HCT116 (cell line): ENCODE data around the gene CCDC81. TPM values are rescaled to one million over a fixed set of nuclear protein-coding genes. Genes with fewer than 3 reads are reported as not detected.

ENCODE experiments used
- ATAC-seq: fragments of 200-7000 bp; cut with Tn5 transposase; 2 replicates; pipeline ENCODE4 v1.9.1; 2020; ENCODE audit warnings: mild to moderate bottlenecking, moderate library complexity
- BruUV-seq: library from RNA; stranded (reverse); fragments of 400-500 nt; replicated peaks from 2 replicates; lab custom pipeline; 2021; lab: Mats Ljungman, UMichigan
- CTCF ChIA-PET: fragments of 300-600 bp; sonication (Branson Sonifier 250); formaldehyde crosslinking; loops from one replicate; lab custom pipeline; 2021; ENCODE audit warnings: antibody characterized with exemption; lab: Charles Lee
- POLR2A ChIA-PET: fragments of 300-600, 350-600 bp; sonication (Branson Sonifier 250); formaldehyde crosslinking; loops from one replicate; lab custom pipeline; 2021; ENCODE audit warnings: antibody characterized with exemption; lab: Charles Lee
- RAD21 ChIA-PET, 2 experiments: fragments of 300-600 bp; sonication (Branson Sonifier 250); formaldehyde crosslinking; loops; one replicate each; lab custom pipeline; 2023; ENCODE audit warnings: low total read pairs in 2 of 2; ENCODE audit not compliant: uncharacterized antibody in 2 of 2, unreplicated experiment in 2 of 2, low non-redundant PET in 1 of 2; lab: Charles Lee
- DNase-seq: peaks from one replicate; pipeline ENCODE4 v3.0.0-alpha.2; 2010; ENCODE audit warnings: low read depth, low spot score
- H2AFZ ChIP-seq: fragments of 200-600 bp; shearing (Covaris generic), sonication (generic); 2 replicates; pipeline ENCODE4 v1.6.1; 2017; ENCODE audit warnings: low read depth, mixed run types, mixed read lengths, antibody characterized with exemption, low read length; ENCODE audit not compliant: poor library complexity, severe bottlenecking
- H3K27ac ChIP-seq: 2 replicates; pipeline ENCODE4 v1.5.1; 2012; ENCODE audit warnings: low read depth, low read length
- H3K27me3 ChIP-seq: fragments of 200-600 bp; sonication (generic); 2 replicates; pipeline ENCODE4 v1.6.1; 2016; ENCODE audit warnings: mixed run types, low read length, mixed read lengths; ENCODE audit not compliant: insufficient read depth
- H3K36me3 ChIP-seq, 2 experiments: fragments of 200-500 bp in 1 of 2; fragments of 200-600 bp in 1 of 2; sonication (Bioruptor generic) in 1 of 2; sonication (generic) in 1 of 2; 2 replicates each; pipeline versions ENCODE4 v1.5.1 to v1.6.1; 2014 to 2016; ENCODE audit warnings: low read length in 2 of 2, inconsistent platforms in 1 of 2, mixed read lengths in 1 of 2, mixed run types in 1 of 2; ENCODE audit not compliant: insufficient read depth in 2 of 2, control insufficient read depth in 1 of 2
- H3K4me1 ChIP-seq, 2 experiments: fragments of 200-600 bp in 1 of 2; sonication (generic) in 1 of 2; 2 replicates each; pipeline versions ENCODE4 v1.5.1 to v1.6.1; 2012 to 2017; ENCODE audit warnings: low read length in 2 of 2, inconsistent platforms in 1 of 2, mild to moderate bottlenecking in 1 of 2, mixed read lengths in 1 of 2, mixed run types in 1 of 2, moderate library complexity in 1 of 2; ENCODE audit not compliant: insufficient read depth in 2 of 2, control insufficient read depth in 1 of 2
- H3K4me2 ChIP-seq: fragments of 200-600 bp; sonication (generic); 2 replicates; pipeline ENCODE4 v1.6.1; 2017; ENCODE audit warnings: mixed run types, low read length, mixed read lengths
- H3K4me3 ChIP-seq, 2 experiments: fragments of 200-600 bp in 1 of 2; sonication (generic) in 1 of 2; replicated peaks in 1 of 2; 2 replicates each; pipeline ENCODE4 v1.5.1; 2011 to 2016; ENCODE audit warnings: low read length in 2 of 2, control low read depth in 1 of 2, low read depth in 1 of 2, mild to moderate bottlenecking in 1 of 2, mixed read lengths in 1 of 2, mixed run types in 1 of 2
- H3K79me2 ChIP-seq: fragments of 200-600 bp; sonication (generic); 2 replicates; pipeline ENCODE4 v1.6.1; 2017; ENCODE audit warnings: mild to moderate bottlenecking, mixed run types, low read length, moderate library complexity, mixed read lengths; ENCODE audit not compliant: insufficient read depth
- H3K9ac ChIP-seq: fragments of 200-600 bp; sonication (generic); 2 replicates; pipeline ENCODE4 v1.6.1; 2016; ENCODE audit warnings: low read length, mixed read lengths
- H3K9me2 ChIP-seq: fragments of 200-600 bp; sonication (generic), shearing (Covaris generic); 2 replicates; pipeline ENCODE4 v1.6.1; 2017; ENCODE audit warnings: mixed run types, mild to moderate bottlenecking, moderate library complexity; ENCODE audit not compliant: insufficient read depth
- H3K9me3 ChIP-seq, 2 experiments: fragments of 200-500 bp in 1 of 2; fragments of 200-600 bp in 1 of 2; sonication (Bioruptor generic) in 1 of 2; sonication (generic) in 1 of 2; 2 replicates each; pipeline ENCODE4 v1.6.1; 2014 to 2017; ENCODE audit warnings: low read length in 2 of 2, mixed read lengths in 2 of 2, inconsistent platforms in 1 of 2, low read depth in 1 of 2, mild to moderate bottlenecking in 1 of 2, mixed run types in 1 of 2, moderate library complexity in 1 of 2; ENCODE audit not compliant: control insufficient read depth in 1 of 2, insufficient read depth in 1 of 2
- H4K20me1 ChIP-seq: fragments of 200-600 bp; sonication (generic), shearing (Covaris generic); 2 replicates; pipeline ENCODE4 v1.6.1; 2017; ENCODE audit warnings: mixed run types, mild to moderate bottlenecking, moderate library complexity; ENCODE audit not compliant: insufficient read depth
- CBX3 ChIP-seq: IDR thresholded peaks from 2 replicates; pipeline ENCODE4 v1.6.1; 2012; ENCODE audit warnings: low read depth
- CTCF ChIP-seq, 3 experiments: fragments of 200-600 bp in 1 of 3; sonication (generic) in 1 of 3; IDR thresholded peaks in 2 of 3; conservative IDR thresholded peaks in 1 of 3; 2 replicates each; pipeline ENCODE4 v1.5.1; 2012 to 2017; ENCODE audit warnings: low read depth in 2 of 3, low read length in 2 of 3, antibody characterized with exemption in 1 of 3, borderline replicate concordance in 1 of 3, control low read depth in 1 of 3, mild to moderate bottlenecking in 1 of 3, mixed read lengths in 1 of 3, mixed run types in 1 of 3, moderate library complexity in 1 of 3; ENCODE audit not compliant: insufficient read depth in 1 of 3
- FOSL1 ChIP-seq: IDR thresholded peaks from 2 replicates; pipeline ENCODE4 v1.6.1; 2012; ENCODE audit warnings: low read depth
- POLR2A ChIP-seq: IDR thresholded peaks from 2 replicates; pipeline ENCODE4 v1.7.0; 2011; ENCODE audit warnings: borderline replicate concordance; ENCODE audit not compliant: insufficient read depth, insufficient read length; ENCODE audit errors: extremely low read depth
- POLR2AphosphoS5 ChIP-seq: IDR thresholded peaks from 2 replicates; pipeline ENCODE4 v1.6.1; 2011; ENCODE audit warnings: mild to moderate bottlenecking, low read depth, low read length, moderate library complexity
- SP1 ChIP-seq: IDR thresholded peaks from 2 replicates; pipeline ENCODE4 v1.6.1; 2012; ENCODE audit warnings: low read depth
- SRF ChIP-seq: IDR thresholded peaks from 2 replicates; pipeline ENCODE4 v1.6.1; 2012; ENCODE audit warnings: low read depth
- TCF7L2 ChIP-seq: IDR thresholded peaks from 2 replicates; pipeline ENCODE4 v1.7.0; 2011; ENCODE audit warnings: borderline replicate concordance, inconsistent platforms; ENCODE audit not compliant: insufficient read depth, insufficient read length; ENCODE audit errors: extremely low read depth
- YY1 ChIP-seq: IDR thresholded peaks from 2 replicates; pipeline ENCODE4 v1.6.1; 2011; ENCODE audit warnings: low read length, low read depth, moderate library complexity, mild to moderate bottlenecking; ENCODE audit not compliant: insufficient replicate concordance; ENCODE audit errors: extremely low read depth
- intact Hi-C: fragments of 100-400 bp; cut with micrococcal nuclease; formaldehyde crosslinking; loops from 2 replicates; pipeline ENCODE4 v1.10.0; 2022
- total RNA-seq: library from RNA; stranded (reverse); gene quantifications from one replicate; pipeline ENCODE4 v1.2.1, GENCODE V29; 2021; ENCODE audit not compliant: unreplicated experiment

CCDC81 gene
- total RNA-seq, 1 experiment from 2014 or later: 0.69 TPM

- no TSS peak for BruUV-seq
- CTCF ChIA-PET: interaction anchor here (0.9 to 1.1 kb wide), 2 partner anchors 11 to 13 kb away, joined by 4 to 5 read pairs; no protein-coding TSS in a partner anchor
- no peak overlapping the region for H3K9ac ChIP-seq
- no peak overlapping the region for H3K4me2 ChIP-seq
- H2AFZ ChIP-seq: no peak overlapping the region
- RAD21 ChIA-PET: no interaction called here
- H3K79me2 ChIP-seq: no peaks in the 10 kb centered on the region
- POLR2A ChIA-PET: no interaction called here
- ATAC-seq (no peak), DNase-seq (no peak)
- TF ChIP-seq POLR2A: no peak
- no peak for TF ChIP-seq TCF7L2
- no peak for TF ChIP-seq CTCF (IDR thresholded peaks at IDR 0.05 in 2 of 3, conservative IDR thresholded peaks at IDR 0.05 in 1 of 3; ENCODE audit: borderline replicate concordance in 1 of 3, insufficient read depth in 1 of 3, low read depth in 2 of 3, low read length in 2 of 3)
- no peak for TF ChIP-seq CBX3
- TF ChIP-seq POLR2AphosphoS5: no peak
- no peak for TF ChIP-seq SRF
- TF ChIP-seq YY1: no peak
- no peak for TF ChIP-seq SP1
- TF ChIP-seq FOSL1: no peak
- H3K4me3 ChIP-seq: no peak overlapping the region
- no peaks in the 10 kb centered on the region for H3K9me3 ChIP-seq
- H3K9me2 ChIP-seq: no peaks in the 10 kb centered on the region
- H3K36me3 ChIP-seq: no peaks in the 10 kb centered on the region
- no peaks in the 10 kb centered on the region for H4K20me1 ChIP-seq
- intact Hi-C loops: no loop called here
- H3K27me3 ChIP-seq: no peaks in the 10 kb centered on the region
- no peak overlapping the region for H3K27ac ChIP-seq
- H3K4me1 ChIP-seq: no peaks in the 10 kb centered on the region
Measured at GRCh38 chr11:86468169-86468568, 93.5 kb downstream of the CCDC81 start.
